CD14-positive monocyte (primary cell): ENCODE results near the gene NOX1. TPM values are rescaled to one million over a fixed set of nuclear protein-coding genes. Genes with fewer than 3 reads are reported as not detected.

ENCODE experiments used
- DNase-seq, 3 donors: peaks; one replicate each; pipeline ENCODE4 v3.0.0-alpha.2; 2011 to 2022
- H2AFZ ChIP-seq: 2 replicates; pipeline ENCODE4 v1.6.0; 2012; ENCODE audit warnings: mild to moderate bottlenecking, low read depth, low read length, inconsistent platforms; ENCODE audit not compliant: insufficient read depth, poor library complexity, severe bottlenecking
- H3K27ac ChIP-seq, 2 donors: 1 replicate in 1 of 2; 2 replicates in 1 of 2; pipeline ENCODE4 v1.5.1; 2012 to 2013; ENCODE audit warnings: low read length in 2 of 2, control low read depth in 1 of 2, inconsistent platforms in 1 of 2, low read depth in 1 of 2, mild to moderate bottlenecking in 1 of 2
- H3K27me3 ChIP-seq, 2 donors: one replicate each; pipeline versions ENCODE4 v1.6.0 to v1.6.1; 2011 to 2013; ENCODE audit warnings: low read length in 2 of 2; ENCODE audit not compliant: control insufficient read depth in 2 of 2, insufficient read depth in 2 of 2
- H3K36me3 ChIP-seq, 2 donors: replicated peaks in 1 of 2; 1 replicate in 1 of 2; 2 replicates in 1 of 2; pipeline versions ENCODE4 v1.5.1 to v1.6.1; 2012 to 2013; ENCODE audit warnings: low read length in 2 of 2, control low read depth in 1 of 2, inconsistent platforms in 1 of 2, mild to moderate bottlenecking in 1 of 2; ENCODE audit not compliant: insufficient read depth in 2 of 2, control insufficient read depth in 1 of 2
- H3K4me1 ChIP-seq, 2 donors: 1 replicate in 1 of 2; 2 replicates in 1 of 2; pipeline versions ENCODE4 v1.5.1 to v1.6.1; 2012 to 2013; ENCODE audit warnings: low read length in 2 of 2, control low read depth in 1 of 2, inconsistent platforms in 1 of 2, mild to moderate bottlenecking in 1 of 2, moderate library complexity in 1 of 2; ENCODE audit not compliant: insufficient read depth in 2 of 2, control insufficient read depth in 1 of 2
- H3K4me2 ChIP-seq: replicated peaks from 2 replicates; pipeline ENCODE3; 2012; ENCODE audit warnings: low read length, moderate library complexity, mild to moderate bottlenecking; ENCODE audit not compliant: poor library complexity, severe bottlenecking; ENCODE audit errors: extremely low read depth
- H3K4me3 ChIP-seq, 3 experiments: fragments of 200-600 bp in 1 of 3; sonication (generic) in 1 of 3; replicated peaks in 1 of 3; 1 replicate in 2 of 3; 2 replicates in 1 of 3; pipeline ENCODE4 v1.5.1; 2011 to 2013; ENCODE audit warnings: low read length in 3 of 3, mild to moderate bottlenecking in 3 of 3, control low read depth in 2 of 3, low read depth in 2 of 3, inconsistent platforms in 1 of 3, moderate library complexity in 1 of 3
- H3K79me2 ChIP-seq: 2 replicates; pipeline ENCODE4 v1.6.0; 2012; ENCODE audit warnings: mild to moderate bottlenecking, control low read depth, inconsistent platforms, low read length, moderate library complexity; ENCODE audit not compliant: insufficient read depth
- H3K9ac ChIP-seq: 2 replicates; pipeline ENCODE4 v1.6.0; 2017; ENCODE audit warnings: low read length, mild to moderate bottlenecking; ENCODE audit not compliant: insufficient read depth, poor library complexity, severe bottlenecking
- H3K9me3 ChIP-seq, 2 donors: replicated peaks in 1 of 2; 1 replicate in 1 of 2; 2 replicates in 1 of 2; pipeline versions ENCODE4 v1.5.1 to v1.6.1; 2012 to 2013; ENCODE audit warnings: low read length in 2 of 2, control low read depth in 1 of 2; ENCODE audit not compliant: control insufficient read depth in 1 of 2, insufficient read depth in 1 of 2
- H4K20me1 ChIP-seq: 2 replicates; pipeline ENCODE4 v1.6.0; 2012; ENCODE audit warnings: mild to moderate bottlenecking, low read length, control low read depth, moderate library complexity; ENCODE audit not compliant: insufficient read depth
- H3K27ac Mint-ChIP-seq, 7 donors: one replicate each; pipeline ENCODE4 v1.8.0; 2020; ENCODE audit warnings: mild to moderate bottlenecking in 7 of 7, mixed read lengths in 7 of 7, moderate library complexity in 6 of 7, inconsistent platforms in 2 of 7
- H3K27me3 Mint-ChIP-seq, 3 donors: one replicate each; pipeline ENCODE4 v1.8.0; 2021 to 2022; ENCODE audit warnings: low read depth in 3 of 3, mild to moderate bottlenecking in 3 of 3, mixed read lengths in 3 of 3, moderate library complexity in 3 of 3, inconsistent platforms in 1 of 3
- H3K36me3 Mint-ChIP-seq, 2 donors: one replicate each; pipeline ENCODE4 v1.8.0; 2020; ENCODE audit warnings: mixed read lengths in 2 of 2, inconsistent platforms in 1 of 2, mild to moderate bottlenecking in 1 of 2
- H3K4me1 Mint-ChIP-seq: one replicate; pipeline ENCODE4 v1.8.0; 2020; ENCODE audit warnings: mild to moderate bottlenecking, mixed read lengths
- H3K4me3 Mint-ChIP-seq, 2 donors: one replicate each; pipeline ENCODE4 v1.8.0; 2020; ENCODE audit warnings: mild to moderate bottlenecking in 2 of 2, mixed read lengths in 2 of 2, moderate library complexity in 1 of 2
- H3K9me3 Mint-ChIP-seq, 7 donors: one replicate each; pipeline ENCODE4 v1.8.0; 2020 to 2022; ENCODE audit warnings: mixed read lengths in 7 of 7, mild to moderate bottlenecking in 6 of 7, moderate library complexity in 6 of 7, inconsistent platforms in 2 of 7
- CTCF ChIP-seq: fragments of 200-600 bp; IDR thresholded peaks from one replicate; pipeline ENCODE4 v1.8.0; 2022; ENCODE audit warnings: antibody characterized with exemption, mild to moderate bottlenecking
- WGBS: methylation state at CpG from one replicate; pipeline ENCODE4 v1.1.5; 2013; ENCODE audit warnings: missing lambda C conversion rate; ENCODE audit not compliant: insufficient coverage; 5-methylcytosine and 5-hydroxymethylcytosine counted together
- intact Hi-C, 2 donors: fragments of 100-400 bp; cut with micrococcal nuclease; formaldehyde crosslinking; loops; one replicate each; pipeline versions ENCODE4 v1.15.0 to v1.15.1; 2023
- polyA minus RNA-seq: library from RNA; depleted of rRNA, polyadenylated mRNA; stranded (reverse); fragments of >200 nt; gene quantifications from 2 replicates; pipeline ENCODE4 v1.2.3, GENCODE V29; 2012
- polyA plus RNA-seq, 3 donors: library from polyadenylated mRNA; depleted of rRNA in 1 of 3; unstranded in 2 of 3; stranded (reverse) in 1 of 3; fragments of 300-500 nt in 2 of 3; fragments of >200 nt in 1 of 3; fragmentation: Illumina TruSeq in 2 of 3; gene quantifications; 1 replicate in 2 of 3; 2 replicates in 1 of 3; pipeline ENCODE4 v1.2.3, GENCODE V29; 2012 to 2021
- total RNA-seq, 12 experiments: library from RNA in 1 of 12; stranded (reverse) in 1 of 12; fragments of 120-200 nt in 1 of 12; gene quantifications; one replicate each; pipeline ENCODE4 v1.2.4 and lab custom pipeline; 2013 to 2026; ENCODE audit warnings: mixed read lengths in 6 of 12, inconsistent platforms in 1 of 12

NOX1 gene
- not detected for total RNA-seq (2013)
- polyA plus RNA-seq, result not detected
- polyA minus RNA-seq, result not detected in 2 replicates
- 0 to 0.81 (median 0) reads per million in 11 experiments for total RNA-seq (lab: John Stamatoyannopoulos, UW)

DNA sequence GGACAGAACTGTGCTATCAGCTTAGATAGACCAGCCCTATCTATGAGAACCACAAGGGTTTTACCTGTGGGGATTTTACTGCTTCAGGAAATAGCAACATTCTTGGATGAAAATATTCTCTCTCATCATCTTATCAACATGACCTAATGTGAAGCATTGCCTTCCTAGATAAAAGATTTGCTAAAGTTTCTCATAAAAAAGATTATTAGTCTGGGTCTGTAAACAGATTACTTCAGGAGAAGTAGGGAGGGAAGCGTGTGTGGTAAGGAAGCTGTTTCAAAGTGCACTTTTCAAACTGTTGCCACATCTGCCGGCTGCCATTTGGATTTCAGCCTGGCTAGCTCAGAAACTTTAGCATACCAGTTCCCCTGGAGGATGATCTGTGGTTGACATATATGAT lies at the start of gene NOX1:
Gene NOX1, minus strand, starts transcription at position 35 of the 400 bp plus-strand sequence. CDS start 220 bp downstream, outside the sequence.
- H3K27me3 ChIP-seq, result no peaks in the 10 kb centered on the region
- Mint-ChIP-seq H3K36me3 (no peaks in the 10 kb centered on the region), H3K27ac (no peak within 1 kb of the TSS), H3K27me3 (peaks cover 0 to 4% (median 0%) of the 10 kb centered on the region in 3 donors), H3K4me3 (no peak within 1 kb of the TSS), H3K9me3 (no peaks in the 10 kb centered on the region), H3K4me1 (no peaks in the 10 kb centered on the region)
- no peak within 1 kb of the TSS for H3K4me3 ChIP-seq
- no peaks in the 10 kb centered on the region for H3K79me2 ChIP-seq
- TF ChIP-seq CTCF, result no peak
- H3K9ac ChIP-seq, result no peak within 1 kb of the TSS
- H3K4me1 ChIP-seq, result no peaks in the 10 kb centered on the region
- WGBS, result no CpG with 5 or more reads among the region's 2 CpGs
- H2AFZ ChIP-seq, result no peak within 1 kb of the TSS
- no peaks in the 10 kb centered on the region for H3K9me3 ChIP-seq
- no peak for DNase-seq
- H3K36me3 ChIP-seq, result no peaks in the 10 kb centered on the region
- intact Hi-C loops, result no loop called here
- H4K20me1 ChIP-seq, result no peaks in the 10 kb centered on the region
- no peak within 1 kb of the TSS for H3K27ac ChIP-seq
- H3K4me2 ChIP-seq, result no peak within 1 kb of the TSS

DNA sequence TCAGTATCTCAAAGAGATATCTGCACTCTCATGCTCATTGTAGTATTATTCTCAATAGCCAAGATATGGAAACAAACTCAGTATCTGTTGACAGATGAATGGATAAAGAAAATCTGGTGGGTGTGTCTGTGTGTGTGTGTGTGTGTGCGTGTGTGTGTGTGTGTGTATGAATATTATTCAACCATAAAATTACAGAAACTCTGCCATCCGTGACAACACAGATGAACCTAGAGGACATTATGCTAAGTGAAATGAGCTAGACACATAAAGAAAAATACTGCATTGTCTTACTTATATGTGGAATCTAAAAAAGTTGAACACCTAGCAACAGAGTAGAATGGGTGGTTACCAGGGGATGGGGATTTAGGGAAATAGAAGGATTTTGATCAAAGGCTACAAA lies 41.4 kb upstream of the NOX1 start:
- Mint-ChIP-seq H3K4me1 (no peaks in the 10 kb centered on the region), H3K27ac (no peak overlapping the region), H3K4me3 (no peak overlapping the region), H3K9me3 (peaks cover 0 to 2% (median 0%) of the 10 kb centered on the region in 7 donors), H3K36me3 (no peaks in the 10 kb centered on the region), H3K27me3 (peaks cover 0 to 5% (median 2%) of the 10 kb centered on the region in 3 donors)
- H3K4me2 ChIP-seq, result no peak overlapping the region
- intact Hi-C loops, result no loop called here
- H4K20me1 ChIP-seq, result no peaks in the 10 kb centered on the region
- no peaks in the 10 kb centered on the region for H3K27me3 ChIP-seq
- H3K4me1 ChIP-seq, result no peaks in the 10 kb centered on the region
- H3K4me3 ChIP-seq, result no peak overlapping the region
- no peak overlapping the region for H3K9ac ChIP-seq
- H3K36me3 ChIP-seq, result no peaks in the 10 kb centered on the region
- H3K79me2 ChIP-seq, result no peaks in the 10 kb centered on the region
- no peak for TF ChIP-seq CTCF
- H3K9me3 ChIP-seq, result no peaks in the 10 kb centered on the region
- no peak overlapping the region for H2AFZ ChIP-seq
- no peak for DNase-seq
- no peak overlapping the region for H3K27ac ChIP-seq
- WGBS, result no CpG with 5 or more reads among the region's 2 CpGs
